Limb (tissue), 2 donors: ENCODE measurements around the gene LRRC71.
A peak's percentile ranks its signal among the peaks of the same experiment; 100 is the strongest.

Source experiments
- DNase-seq, 2 donors: peaks; one replicate each; pipeline ENCODE4 v3.0.0-alpha.2; 2016; ENCODE audit errors: extremely low spot score in 2 of 2

Gene LRRC71

DNA sequence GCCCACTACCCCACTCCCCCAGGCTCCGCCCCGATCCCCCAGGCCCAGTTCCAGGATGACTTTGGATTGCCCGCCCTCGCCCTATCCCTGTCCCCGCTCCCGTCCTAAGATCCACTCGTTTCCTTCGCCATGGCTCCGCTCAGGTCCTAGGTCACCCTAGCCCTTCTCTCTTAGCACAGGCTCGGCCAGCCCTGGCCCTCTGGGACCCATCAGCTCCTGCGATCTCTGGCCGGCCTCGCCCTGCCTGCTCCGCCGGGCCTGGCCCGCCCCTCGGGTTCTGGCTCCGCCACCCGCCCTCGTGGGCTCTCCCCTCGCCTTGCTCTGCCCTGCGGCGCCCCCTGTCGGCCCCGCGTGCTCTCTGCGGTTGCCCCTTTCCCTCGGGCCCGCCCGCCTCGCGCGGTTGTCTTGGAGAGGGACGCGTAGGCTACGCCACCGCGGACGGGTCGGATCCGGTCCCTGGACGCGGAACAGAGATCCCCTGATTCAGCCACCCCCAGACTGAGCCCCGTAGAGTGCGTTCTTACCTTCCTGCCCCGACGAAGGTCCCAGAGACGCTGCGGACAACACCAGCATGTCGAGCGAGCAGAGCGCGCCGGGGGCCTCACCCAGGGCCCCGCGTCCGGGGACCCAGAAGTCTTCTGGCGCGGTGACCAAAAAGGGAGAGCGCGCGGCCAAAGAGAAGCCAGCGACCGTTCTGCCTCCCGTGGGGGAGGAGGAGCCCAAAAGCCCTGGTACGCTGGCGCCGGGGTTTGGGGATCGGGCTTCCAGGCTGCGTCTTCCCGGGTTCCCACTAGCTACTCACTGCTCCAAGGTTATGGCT is at the start of gene LRRC71:
Gene LRRC71, plus strand, starts transcription at position 400 of the 820 bp plus-strand sequence. Its CDS starts 172 bp downstream, at position 572.
- DNase-seq, result peak; percentile 64 to 89

DNA sequence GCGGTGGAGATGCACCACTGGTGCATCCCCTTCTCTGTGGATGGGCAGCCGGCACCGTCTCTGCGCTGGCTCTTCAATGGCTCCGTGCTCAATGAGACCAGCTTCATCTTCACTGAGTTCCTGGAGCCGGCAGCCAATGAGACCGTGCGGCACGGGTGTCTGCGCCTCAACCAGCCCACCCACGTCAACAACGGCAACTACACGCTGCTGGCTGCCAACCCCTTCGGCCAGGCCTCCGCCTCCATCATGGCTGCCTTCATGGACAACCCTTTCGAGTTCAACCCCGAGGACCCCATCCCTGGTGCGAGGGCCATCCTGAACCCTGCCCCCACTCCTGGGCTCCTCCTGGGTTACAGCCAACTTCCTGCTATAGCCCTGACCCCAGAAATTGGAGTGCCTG is 46.8 kb upstream of the LRRC71 start:
- no peak for DNase-seq

DNA sequence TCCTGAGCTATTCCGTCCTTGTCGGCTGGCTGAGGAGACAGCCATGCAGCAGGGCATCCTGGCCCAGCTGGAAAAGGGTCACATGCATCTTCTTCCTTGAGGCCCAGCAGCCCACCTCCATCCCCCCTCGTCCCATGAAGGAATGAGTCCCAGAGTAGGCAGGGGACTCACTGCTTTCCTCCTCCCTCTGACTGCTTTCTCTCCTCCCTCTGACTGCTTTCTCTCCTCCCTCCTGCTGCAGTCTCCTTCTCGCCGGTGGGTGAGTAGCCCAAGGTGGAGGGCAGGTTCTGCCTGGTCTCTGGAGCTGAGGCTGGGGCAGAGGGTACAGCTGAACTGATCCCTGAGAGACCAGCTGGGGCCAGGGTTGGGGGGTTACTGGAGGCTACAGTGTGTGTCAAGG is 46.3 kb upstream of the LRRC71 start:
- no peak for DNase-seq

DNA sequence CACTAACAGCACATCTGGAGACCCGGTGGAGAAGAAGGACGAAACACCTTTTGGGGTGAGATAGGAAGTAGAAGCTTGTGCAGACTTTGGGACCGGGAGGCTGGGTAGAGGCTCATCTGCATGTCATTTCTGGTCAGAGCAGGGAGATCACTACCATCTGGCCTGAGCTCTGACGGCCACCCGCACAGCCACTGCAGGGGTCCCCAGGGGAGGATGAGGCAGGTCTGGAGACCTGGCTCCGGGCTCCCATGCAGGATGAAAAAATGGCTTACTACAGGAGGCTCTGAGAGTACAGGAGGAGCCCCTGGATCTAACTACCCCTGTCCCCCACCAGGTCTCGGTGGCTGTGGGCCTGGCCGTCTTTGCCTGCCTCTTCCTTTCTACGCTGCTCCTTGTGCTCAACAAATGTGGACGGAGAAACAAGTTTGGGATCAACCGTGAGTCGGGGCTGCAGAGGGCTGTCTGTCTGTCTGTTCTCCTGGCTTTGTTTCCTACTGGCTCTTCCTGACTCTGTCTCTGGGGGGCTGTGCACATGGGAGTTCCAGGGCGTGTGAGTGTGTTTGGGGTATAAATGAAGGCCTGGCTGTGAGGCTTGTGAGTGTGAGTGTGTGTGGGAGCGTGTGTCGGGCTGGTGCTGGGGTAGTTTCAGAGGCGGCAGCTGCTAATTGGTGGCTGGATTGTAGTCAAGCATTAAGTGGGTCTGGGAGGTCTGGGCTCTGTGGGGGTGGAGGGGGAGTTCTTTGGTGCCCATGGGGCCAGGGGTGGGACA is 45.7 kb upstream of the LRRC71 start:
- DNase-seq, result no peak

DNA sequence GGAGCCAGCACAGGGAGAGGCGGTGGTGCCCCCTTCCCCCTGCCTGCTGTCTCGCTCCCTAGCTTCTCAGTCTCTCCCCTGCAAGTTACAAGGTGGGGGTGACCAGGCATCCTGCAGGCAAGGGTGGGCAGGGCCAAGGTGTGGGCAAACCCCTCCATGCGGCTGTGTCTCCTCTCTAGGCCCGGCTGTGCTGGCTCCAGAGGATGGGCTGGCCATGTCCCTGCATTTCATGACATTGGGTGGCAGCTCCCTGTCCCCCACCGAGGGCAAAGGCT is 45.2 kb upstream of the LRRC71 start:
- no peak for DNase-seq

DNA sequence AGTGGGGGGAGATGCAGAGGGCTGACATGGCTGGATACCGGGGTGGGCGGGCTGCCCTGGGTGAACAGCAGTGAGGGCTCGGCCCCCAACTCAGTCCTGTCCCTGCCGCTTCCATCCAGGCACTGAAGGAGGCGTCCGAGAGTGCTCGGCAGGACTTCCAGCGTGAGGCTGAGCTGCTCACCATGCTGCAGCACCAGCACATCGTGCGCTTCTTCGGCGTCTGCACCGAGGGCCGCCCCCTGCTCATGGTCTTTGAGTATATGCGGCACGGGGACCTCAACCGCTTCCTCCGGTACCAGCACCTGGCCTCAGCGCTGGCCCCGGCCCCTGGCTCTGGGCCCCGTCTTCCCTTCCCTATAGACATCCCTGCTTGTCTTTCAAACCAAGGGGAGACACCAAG is 44.2 kb upstream of the LRRC71 start:
- no peak for DNase-seq

DNA sequence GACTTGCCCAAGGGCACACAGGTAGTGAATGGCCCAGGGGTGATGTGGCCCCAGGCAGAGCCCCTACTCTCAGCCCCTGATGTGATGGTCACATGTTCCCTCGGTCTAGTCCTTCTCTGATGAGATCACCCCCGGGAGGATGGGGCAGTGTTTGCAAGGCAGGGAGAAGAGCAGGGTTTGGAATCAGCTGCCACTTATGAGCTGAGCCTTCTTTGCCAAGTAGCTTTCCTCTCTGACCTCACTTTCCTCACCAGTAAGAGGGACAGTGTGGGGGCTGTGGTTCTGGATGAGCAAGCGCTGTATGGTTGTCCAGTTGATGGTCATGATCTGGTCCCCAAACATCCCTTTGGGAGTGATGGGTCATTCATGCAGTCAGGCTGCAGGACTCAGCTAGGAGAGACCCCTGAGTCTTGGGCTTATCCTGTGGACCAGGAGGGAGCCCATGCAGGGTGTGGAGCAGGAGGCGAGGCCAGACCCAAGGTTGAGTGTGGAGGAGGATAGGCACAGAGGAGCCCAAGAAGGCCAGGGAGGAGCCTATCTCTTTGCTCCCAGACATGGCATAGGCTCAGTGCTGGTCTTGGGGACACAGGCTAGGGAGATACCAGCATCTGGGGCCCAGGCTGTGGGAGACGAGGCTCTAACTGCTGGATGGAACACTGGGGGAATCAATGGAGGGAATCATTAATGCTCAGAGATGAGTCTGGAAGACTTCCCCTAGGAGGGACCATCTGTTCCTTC is 42.8 kb upstream of the LRRC71 start:
- DNase-seq, result no peak

DNA sequence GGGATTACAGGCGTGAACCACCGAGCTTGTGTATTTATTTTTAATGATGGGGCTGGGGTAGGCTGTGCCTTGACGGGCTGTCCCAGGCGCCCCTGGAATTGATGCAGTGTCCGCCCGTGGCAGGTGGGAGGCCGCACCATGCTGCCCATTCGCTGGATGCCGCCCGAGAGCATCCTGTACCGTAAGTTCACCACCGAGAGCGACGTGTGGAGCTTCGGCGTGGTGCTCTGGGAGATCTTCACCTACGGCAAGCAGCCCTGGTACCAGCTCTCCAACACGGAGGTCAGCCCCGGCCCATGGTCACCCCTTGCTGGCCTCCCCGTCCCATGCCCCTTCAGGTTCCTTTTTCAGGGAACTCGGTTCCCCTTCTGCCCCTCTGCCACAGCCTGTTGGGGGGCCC is 40.6 kb upstream of the LRRC71 start:
- DNase-seq, result no peak

DNA sequence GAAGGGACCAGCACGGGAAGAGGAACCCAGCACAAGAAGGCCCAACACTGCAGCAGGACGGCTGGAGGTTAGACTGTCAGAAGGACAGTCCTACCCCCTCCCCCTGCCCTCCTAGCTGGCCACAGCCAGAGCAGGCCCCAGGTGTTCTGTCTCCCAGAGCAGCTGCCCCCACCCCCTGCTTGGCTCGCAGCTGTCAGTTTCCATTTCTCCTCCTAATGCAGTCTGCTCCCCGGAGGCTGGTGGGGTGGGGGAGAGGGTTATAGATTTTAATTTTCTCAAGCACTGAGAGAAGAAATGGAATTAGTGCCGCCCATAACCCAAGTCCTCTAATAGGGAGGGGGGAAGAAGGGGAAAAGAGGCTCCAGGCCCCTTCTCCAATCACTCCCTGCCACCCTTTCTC is 40.0 kb upstream of the LRRC71 start:
- no peak for DNase-seq

DNA sequence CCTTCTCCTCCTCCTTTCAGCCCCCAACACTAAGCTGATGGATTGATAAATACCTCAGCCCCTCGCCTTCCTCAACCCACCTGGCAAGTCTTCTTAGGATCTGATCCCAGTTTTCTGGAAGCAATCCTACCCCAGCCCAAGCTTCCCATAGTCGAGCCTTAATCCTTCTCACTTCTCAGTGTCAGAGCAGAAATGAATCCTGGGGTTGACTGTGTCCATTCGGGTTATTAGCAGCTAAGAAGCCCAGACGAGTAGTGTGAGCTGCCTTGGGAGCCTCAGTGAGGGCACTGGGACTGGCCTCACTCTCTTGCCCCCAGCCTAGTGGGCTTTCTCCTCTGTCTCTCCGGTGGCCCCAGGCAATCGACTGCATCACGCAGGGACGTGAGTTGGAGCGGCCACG is 39.3 kb upstream of the LRRC71 start:
- DNase-seq, result no peak

DNA sequence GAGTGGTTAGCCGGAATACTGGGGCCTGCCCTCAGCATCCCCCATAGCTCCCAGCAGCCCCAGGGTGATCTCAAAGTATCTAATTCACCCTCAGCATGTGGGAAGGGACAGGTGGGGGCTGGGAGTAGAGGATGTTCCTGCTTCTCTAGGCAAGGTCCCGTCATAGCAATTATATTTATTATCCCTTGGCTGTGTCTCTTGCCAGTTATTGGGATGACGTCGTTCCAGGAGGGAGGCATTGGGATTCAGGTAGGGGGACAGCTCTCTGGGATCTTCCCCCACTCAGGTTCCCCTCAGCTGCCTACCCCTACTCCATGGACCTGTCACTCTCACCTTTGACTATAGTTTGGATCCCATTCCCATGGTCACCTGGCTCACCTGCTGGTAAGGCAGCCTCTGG is 38.8 kb upstream of the LRRC71 start:
- DNase-seq, result no peak

DNA sequence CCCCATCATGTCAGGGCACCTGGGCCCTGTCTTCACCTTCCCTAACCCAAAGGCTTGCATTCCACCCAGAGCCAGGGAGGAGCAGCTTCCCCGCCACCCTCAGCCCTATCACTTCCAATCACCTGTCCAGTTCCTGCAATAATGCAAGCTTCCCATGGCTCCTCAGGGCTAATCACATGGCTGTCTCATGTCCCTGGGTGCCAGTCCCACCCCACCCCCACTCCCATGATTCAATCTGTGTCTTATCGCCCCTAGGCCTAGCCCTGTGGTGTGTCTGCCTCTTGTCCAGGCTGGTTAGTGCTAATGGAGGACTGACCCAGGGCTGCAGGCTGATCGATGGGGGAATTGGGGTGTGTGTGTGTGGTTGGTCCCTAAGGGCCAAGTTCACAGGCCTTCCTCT is 37.9 kb upstream of the LRRC71 start:
- DNase-seq, result no peak

DNA sequence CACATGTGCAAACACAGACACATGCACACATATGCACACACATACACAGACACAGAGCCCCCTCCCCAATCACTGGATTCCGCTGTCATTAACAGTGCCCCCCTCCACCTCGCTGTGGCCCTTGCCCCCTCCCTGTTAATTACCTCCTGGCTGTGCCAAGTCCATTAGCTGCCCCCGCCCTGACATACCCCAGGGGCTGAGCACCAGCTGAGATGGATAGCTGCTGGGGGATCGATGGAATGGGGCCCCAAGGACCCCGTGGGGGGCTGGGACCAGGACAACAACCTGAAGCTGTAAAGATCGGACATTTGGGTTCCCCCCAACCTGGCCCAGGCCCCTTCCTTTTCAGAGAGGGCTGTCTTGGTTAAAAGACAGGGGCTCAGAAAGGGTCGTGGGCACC is 36.5 kb upstream of the LRRC71 start:
- DNase-seq, result no peak

DNA sequence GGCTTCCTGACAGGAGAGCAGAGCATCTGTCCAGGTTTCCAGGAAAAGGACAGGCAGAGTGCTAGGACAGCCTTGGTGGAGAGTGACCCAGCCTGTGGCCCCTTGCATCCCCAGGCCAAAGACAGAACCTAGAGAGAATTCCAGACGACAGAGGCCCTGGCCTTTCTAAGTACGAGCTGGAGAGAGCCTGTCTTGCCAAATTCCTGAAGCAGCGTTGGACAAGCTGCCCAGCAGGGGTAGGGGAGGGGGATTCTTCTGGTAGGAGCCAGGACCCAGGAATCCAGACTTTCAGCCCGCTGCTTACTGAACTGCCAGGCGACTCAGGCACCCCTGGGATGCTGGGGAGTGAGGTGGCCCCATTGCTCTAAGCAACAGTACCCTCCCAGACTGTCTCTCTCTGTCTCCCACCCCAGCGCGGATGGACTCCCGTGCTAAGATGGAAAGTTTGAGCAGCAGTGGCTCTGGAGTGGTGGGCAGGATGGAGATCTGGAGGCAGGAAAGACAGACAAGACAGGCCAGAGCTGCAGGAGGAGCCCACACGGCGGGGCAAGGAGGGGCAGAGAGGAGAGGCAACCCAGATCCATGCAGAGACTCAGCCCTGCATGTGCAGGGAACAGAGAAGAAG is 35.8 kb upstream of the LRRC71 start:
- DNase-seq, result no peak

DNA sequence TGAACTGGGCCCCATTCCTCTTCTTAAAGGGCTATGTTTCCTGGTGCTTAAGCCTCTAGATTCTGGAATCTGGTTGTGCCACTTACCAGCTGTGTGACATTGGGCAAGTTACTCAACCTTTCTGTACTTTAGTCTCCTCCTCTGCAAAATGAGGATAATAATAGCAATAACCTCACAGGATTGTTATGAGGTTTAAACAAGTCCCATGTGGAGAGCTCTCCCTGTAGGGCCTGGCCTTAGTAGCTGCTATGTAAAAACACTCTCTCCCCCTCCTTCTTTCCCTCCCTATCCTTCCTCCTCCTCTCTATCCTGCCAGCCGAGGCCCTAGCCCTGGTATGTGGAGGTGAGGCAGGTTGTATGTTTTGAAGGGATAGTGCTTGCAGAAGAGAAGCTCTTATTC is 35.1 kb upstream of the LRRC71 start:
- no peak for DNase-seq

DNA sequence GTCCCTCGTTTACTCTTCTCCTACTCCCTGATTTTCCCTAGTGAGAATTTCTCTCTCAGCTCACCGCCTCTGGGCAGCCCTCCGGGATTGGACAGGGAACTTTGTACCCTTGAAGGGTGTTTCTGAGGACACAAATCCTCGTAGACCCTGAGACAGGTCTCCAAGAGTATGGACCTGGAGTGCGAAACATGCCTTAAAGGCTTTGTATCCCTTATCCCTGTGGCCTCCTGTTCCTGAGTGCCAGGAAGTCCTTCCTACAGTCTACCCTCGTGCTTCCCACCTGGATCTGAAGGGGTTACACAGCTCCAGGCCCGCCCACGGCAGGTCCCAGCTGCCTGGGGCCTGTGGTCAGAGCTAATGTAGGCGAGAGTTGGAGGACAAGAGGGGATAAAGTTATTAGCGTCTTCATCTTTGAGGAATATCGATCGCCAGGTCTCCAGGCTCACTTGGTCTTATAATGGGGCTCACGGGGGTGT is 34.5 kb upstream of the LRRC71 start:
- no peak for DNase-seq

DNA sequence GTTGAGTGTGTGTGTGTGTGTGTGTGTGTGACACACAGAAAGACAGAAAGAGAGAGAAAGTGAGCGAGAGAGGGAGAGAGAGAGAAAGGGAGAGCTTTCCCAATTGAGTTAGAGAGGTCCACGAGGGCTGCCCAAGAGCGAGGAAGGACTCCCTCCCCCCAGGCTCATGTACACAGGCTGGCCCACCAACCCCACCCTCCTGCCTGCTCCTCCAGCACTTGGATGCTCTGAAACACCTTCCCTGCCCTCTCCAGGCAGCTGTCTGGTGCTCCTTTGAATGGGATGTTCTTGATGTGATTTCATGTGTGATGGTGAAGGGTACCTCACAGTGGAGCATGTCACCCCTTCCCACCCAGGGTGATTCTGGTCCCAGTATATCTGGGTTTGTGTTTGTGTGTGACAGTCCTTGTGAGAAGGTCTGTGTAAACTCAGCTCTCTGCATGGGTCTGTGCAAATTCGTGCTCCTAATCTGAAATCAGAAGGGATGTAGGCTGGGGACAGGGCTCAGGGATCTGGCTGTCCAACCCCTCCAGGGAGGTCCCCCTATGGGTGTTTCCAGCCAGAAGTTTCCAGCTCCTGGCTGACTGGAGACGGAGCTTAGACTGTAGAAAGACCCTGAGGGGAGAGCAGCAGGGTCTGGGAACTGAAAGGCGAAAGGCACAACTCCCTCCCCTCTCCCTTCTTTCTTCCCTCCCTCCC is 33.7 kb upstream of the LRRC71 start:
- no peak for DNase-seq

DNA sequence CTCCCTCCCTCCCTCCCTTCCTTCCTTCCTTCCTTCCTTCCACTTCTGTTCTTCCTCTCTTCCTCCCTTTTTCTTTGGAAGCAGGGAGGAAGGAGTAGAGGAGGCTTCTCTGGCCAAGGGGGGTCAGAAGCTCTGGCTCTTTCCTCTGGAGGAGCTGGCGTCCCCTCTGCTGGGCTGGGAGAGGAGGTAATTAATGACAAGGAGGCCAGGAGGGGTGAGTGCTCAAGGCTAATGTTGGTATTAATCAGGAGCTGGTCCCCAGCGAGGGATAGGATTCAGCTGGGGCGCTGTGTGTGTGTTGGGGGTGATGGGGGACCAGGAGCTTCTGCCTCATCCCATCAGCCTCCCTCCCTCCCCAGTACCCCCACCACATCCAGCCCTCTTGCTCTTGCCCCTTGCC is 33.1 kb upstream of the LRRC71 start:
- no peak for DNase-seq

DNA sequence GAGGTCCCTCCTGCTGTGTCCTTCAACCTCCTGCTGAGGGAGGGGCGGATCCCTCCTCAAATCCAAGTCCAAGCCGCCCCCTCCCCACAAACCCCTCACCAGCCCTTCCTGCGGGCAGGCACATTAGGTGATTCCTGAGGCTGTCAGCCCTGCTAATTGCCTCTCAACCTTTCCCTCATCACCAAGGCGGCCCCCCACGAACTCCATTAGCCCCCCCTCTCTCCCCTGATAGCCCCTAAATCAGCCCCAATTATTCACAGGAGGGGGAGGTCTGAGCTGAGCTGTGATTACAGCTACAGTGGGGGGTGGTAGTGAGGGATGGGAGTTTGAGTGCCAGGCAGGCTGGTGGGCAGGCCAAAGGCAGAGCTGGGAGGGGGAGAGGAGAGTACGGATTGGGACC is 32.7 kb upstream of the LRRC71 start:
- no peak for DNase-seq

DNA sequence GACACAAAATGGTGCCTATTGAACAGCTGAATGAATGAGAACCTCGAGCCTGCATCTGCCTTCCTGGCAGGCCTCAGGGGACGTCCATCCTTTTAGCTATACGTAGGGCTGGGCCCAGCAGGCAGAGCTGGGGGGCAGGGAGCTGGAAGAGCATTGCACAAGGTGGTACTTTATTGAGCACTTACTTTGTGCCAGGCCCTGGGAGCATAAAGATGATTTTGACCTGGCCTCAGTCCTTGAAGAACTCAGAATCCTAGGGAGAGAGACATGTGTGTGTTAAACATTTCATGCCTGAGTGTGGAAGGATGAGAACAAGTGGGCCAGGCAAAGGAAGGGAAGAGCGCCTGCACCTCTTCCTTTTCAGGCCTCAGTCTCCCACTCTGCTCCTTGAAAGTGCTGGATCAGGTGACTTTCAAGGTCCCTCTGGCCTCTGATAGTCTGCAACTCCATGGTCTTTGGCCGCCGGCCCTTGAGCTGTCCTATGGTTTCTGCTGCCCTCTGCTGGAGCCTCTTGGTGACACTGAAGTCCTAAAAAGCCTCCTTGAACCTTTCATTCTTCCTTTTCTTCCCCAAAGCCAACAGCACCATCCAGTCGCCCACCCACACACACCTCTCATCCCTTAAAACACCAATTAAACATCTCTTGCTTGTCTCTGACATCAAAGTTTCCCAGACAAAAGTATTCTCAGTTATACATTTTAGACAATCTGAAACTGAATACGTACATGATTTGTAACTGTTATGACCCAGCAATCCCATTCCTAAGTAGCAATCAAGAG is 30.4 kb upstream of the LRRC71 start:
- peak; percentile 82 to 85 for DNase-seq
